Activated naive CD4-positive, alpha-beta T cell treated with anti-CD3 and anti-CD28 coated beads, Interleukin-2, amount 50 U/mL, for 72 hours (primary cell): ENCODE data around the gene DYNC1I1. TPM values are rescaled to one million over a fixed set of nuclear protein-coding genes. Genes with fewer than 3 reads are reported as not detected.

ENCODE experiments used
- ATAC-seq, 2 donors: fragments of 150-1000 bp; cut with Tn5 transposase; 2 replicates each; pipeline ENCODE4 v1.10.0; 2021; ENCODE audit warnings: mild to moderate bottlenecking in 2 of 2, moderate library complexity in 2 of 2
- DNase-seq, 2 donors: peaks; one replicate each; pipeline ENCODE4 v3.0.0; 2021 to 2022; ENCODE audit warnings: low spot score in 2 of 2
- H3K27ac Mint-ChIP-seq, 2 donors: one replicate each; pipeline ENCODE4 v1.8.0; 2022; ENCODE audit warnings: mild to moderate bottlenecking in 2 of 2, mixed read lengths in 2 of 2
- H3K36me3 Mint-ChIP-seq, 2 donors: one replicate each; pipeline ENCODE4 v1.8.0; 2022; ENCODE audit warnings: mixed read lengths in 2 of 2
- H3K9me3 Mint-ChIP-seq, 2 donors: one replicate each; pipeline ENCODE4 v1.8.0; 2022; ENCODE audit warnings: mixed read lengths in 2 of 2
- total RNA-seq, 2 donors: library from RNA; stranded (reverse); gene quantifications; one replicate each; pipeline ENCODE4 v1.2.3, GENCODE V29; 2022

Gene DYNC1I1
- total RNA-seq, 2 donors from 2014 or later = not detected

GRCh38 chr7:95957510-95957909, 185.2 kb downstream of the DYNC1I1 start:
- Mint-ChIP-seq H3K36me3 (no peaks in the 10 kb centered on the region), H3K9me3 (peaks cover 0 to 3% of the 10 kb centered on the region in 2 donors), H3K27ac (no peak overlapping the region)
- DNase-seq = no peak
- no peak for ATAC-seq

GRCh38 chr7:95960706-95961244, 188.4 kb downstream of the DYNC1I1 start:
- peaks cover 0 to 6% of the 10 kb centered on the region in 2 donors for H3K36me3 Mint-ChIP-seq
- H3K27ac Mint-ChIP-seq = no peak overlapping the region
- ATAC-seq (no peak), DNase-seq (no peak)
- peaks cover 0 to 13% of the 10 kb centered on the region in 2 donors for H3K9me3 Mint-ChIP-seq

- DNase-seq (no peak), ATAC-seq (no peak)
- H3K27ac Mint-ChIP-seq = no peak overlapping the region
- H3K9me3 Mint-ChIP-seq = peaks cover 0 to 13% of the 10 kb centered on the region in 2 donors
- peaks cover 0 to 6% of the 10 kb centered on the region in 2 donors for H3K36me3 Mint-ChIP-seq
These were observed 191.2 kb downstream of the DYNC1I1 start for GRCh38 chr7:95963446-95963990.

GRCh38 chr7:95971716-95972115, 199.4 kb downstream of the DYNC1I1 start:
- no peak for DNase-seq
- Mint-ChIP-seq H3K27ac (no peak overlapping the region), H3K36me3 (no peaks in the 10 kb centered on the region), H3K9me3 (no peaks in the 10 kb centered on the region)
- no peak for ATAC-seq

- DNase-seq (no peak), ATAC-seq (no peak)
- Mint-ChIP-seq H3K36me3 (no peaks in the 10 kb centered on the region), H3K27ac (no peak overlapping the region), H3K9me3 (no peaks in the 10 kb centered on the region)
These were observed 200.2 kb downstream of the DYNC1I1 start for GRCh38 chr7:95972523-95972922.

- Mint-ChIP-seq H3K36me3 (no peaks in the 10 kb centered on the region), H3K9me3 (no peaks in the 10 kb centered on the region), H3K27ac (no peak overlapping the region)
- ATAC-seq (no peak), DNase-seq (no peak)
These were observed 201.8 kb downstream of the DYNC1I1 start for GRCh38 chr7:95974108-95974507.

- no peaks in the 10 kb centered on the region for H3K9me3 Mint-ChIP-seq
- no peak for ATAC-seq
These were observed 204.2 kb downstream of the DYNC1I1 start for GRCh38 chr7:95976369-95977060.

GRCh38 chr7:95977994-95978393, 205.6 kb downstream of the DYNC1I1 start:
- H3K36me3 Mint-ChIP-seq = no peaks in the 10 kb centered on the region
- ATAC-seq (no peak), DNase-seq (no peak)
- H3K9me3 Mint-ChIP-seq = no peaks in the 10 kb centered on the region
- no peak overlapping the region for H3K27ac Mint-ChIP-seq

More at GRCh38 chr7:95976369-95977060, 204.2 kb downstream of the DYNC1I1 start:
- DNase-seq = no peak
- no peaks in the 10 kb centered on the region for H3K36me3 Mint-ChIP-seq
- no peak overlapping the region for H3K27ac Mint-ChIP-seq

GRCh38 chr7:95980167-95980566, 207.8 kb downstream of the DYNC1I1 start:
- Mint-ChIP-seq H3K27ac (no peak overlapping the region), H3K36me3 (no peaks in the 10 kb centered on the region), H3K9me3 (no peaks in the 10 kb centered on the region)
- no peak for ATAC-seq
- DNase-seq = no peak

GRCh38 chr7:95980706-95981105, 208.4 kb downstream of the DYNC1I1 start:
- Mint-ChIP-seq H3K36me3 (no peaks in the 10 kb centered on the region), H3K27ac (no peak overlapping the region), H3K9me3 (no peaks in the 10 kb centered on the region)
- ATAC-seq = no peak
- DNase-seq = no peak

- Mint-ChIP-seq H3K9me3 (no peaks in the 10 kb centered on the region), H3K27ac (no peak overlapping the region), H3K36me3 (no peaks in the 10 kb centered on the region)
- no peak for DNase-seq
- no peak for ATAC-seq
These were observed 213.9 kb downstream of the DYNC1I1 start for GRCh38 chr7:95986178-95986764.

GRCh38 chr7:95989301-95989700, 216.9 kb downstream of the DYNC1I1 start:
- H3K36me3 Mint-ChIP-seq = no peaks in the 10 kb centered on the region
- DNase-seq = no peak
- no peaks in the 10 kb centered on the region for H3K9me3 Mint-ChIP-seq
- ATAC-seq = no peak
- H3K27ac Mint-ChIP-seq = no peak overlapping the region

GRCh38 chr7:95993380-95993779, 221.0 kb downstream of the DYNC1I1 start:
- no peaks in the 10 kb centered on the region for H3K36me3 Mint-ChIP-seq
- no peak overlapping the region for H3K27ac Mint-ChIP-seq
- DNase-seq = no peak
- no peaks in the 10 kb centered on the region for H3K9me3 Mint-ChIP-seq
- no peak for ATAC-seq

- H3K27ac Mint-ChIP-seq = no peak overlapping the region
- no peak for ATAC-seq
- H3K36me3 Mint-ChIP-seq = no peaks in the 10 kb centered on the region
- no peak for DNase-seq
- no peaks in the 10 kb centered on the region for H3K9me3 Mint-ChIP-seq
These were observed 223.8 kb downstream of the DYNC1I1 start for GRCh38 chr7:95996174-95996573.

GRCh38 chr7:95996886-95997285, 224.5 kb downstream of the DYNC1I1 start:
- H3K27ac Mint-ChIP-seq = no peak overlapping the region
- DNase-seq = no peak
- no peaks in the 10 kb centered on the region for H3K9me3 Mint-ChIP-seq
- H3K36me3 Mint-ChIP-seq = no peaks in the 10 kb centered on the region
- ATAC-seq = no peak

- no peaks in the 10 kb centered on the region for H3K36me3 Mint-ChIP-seq
- H3K27ac Mint-ChIP-seq = no peak overlapping the region
- ATAC-seq = no peak
- DNase-seq = no peak
- no peaks in the 10 kb centered on the region for H3K9me3 Mint-ChIP-seq
These were observed 225.3 kb downstream of the DYNC1I1 start for GRCh38 chr7:95997632-95998031.

- H3K9me3 Mint-ChIP-seq = no peaks in the 10 kb centered on the region
These were observed 227.1 kb downstream of the DYNC1I1 start for GRCh38 chr7:95999481-95999880.

GRCh38 chr7:96004578-96004977, 232.2 kb downstream of the DYNC1I1 start:
- Mint-ChIP-seq H3K9me3 (no peaks in the 10 kb centered on the region), H3K36me3 (no peaks in the 10 kb centered on the region), H3K27ac (no peak overlapping the region)
- no peak for ATAC-seq
- no peak for DNase-seq

More at GRCh38 chr7:95999481-95999880, 227.1 kb downstream of the DYNC1I1 start:
- ATAC-seq = no peak
- no peaks in the 10 kb centered on the region for H3K36me3 Mint-ChIP-seq
- no peak overlapping the region for H3K27ac Mint-ChIP-seq
- DNase-seq = no peak
